Hematopoietic multipotent progenitor cell treated with erythropoietin and hydrocortisone succinate and interleukin-3 and kit ligand, for 6 days (in vitro differentiated cells): Measurements from ENCODE around the gene SPATA20.
A peak's percentile ranks its signal among the peaks of the same experiment; 100 is the strongest.

Source experiments
- DNase-seq: peaks from one replicate; pipeline ENCODE4 v3.0.0-alpha.2; 2015

SPATA20 gene

GRCh38 chr17:50521514-50521913 lies 25.5 kb upstream of the SPATA20 start:
- no peak for DNase-seq

- no peak for DNase-seq
Measured at GRCh38 chr17:50522766-50523165, 24.2 kb upstream of the SPATA20 start.

DNA sequence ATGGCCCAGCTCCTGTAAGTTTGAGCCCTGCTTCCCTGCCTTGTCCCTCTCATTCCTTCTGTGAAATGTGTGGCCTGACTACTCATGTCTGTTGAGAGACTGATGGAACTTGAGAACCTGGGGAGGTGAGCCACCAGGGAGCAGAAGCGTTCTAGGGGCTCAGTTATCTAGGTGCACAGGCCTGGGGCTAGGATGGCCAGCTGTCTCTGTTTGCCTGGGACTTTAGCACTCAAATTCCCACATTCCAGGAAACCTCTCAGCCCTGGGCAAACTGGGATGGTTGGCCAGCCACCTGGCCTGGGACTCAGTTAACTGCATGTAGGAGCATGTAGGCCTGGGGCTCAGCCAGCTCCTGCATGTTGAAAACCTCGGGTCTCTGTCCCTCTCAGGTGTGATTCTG lies 23.8 kb upstream of the SPATA20 start:
- DNase-seq = no peak

GRCh38 chr17:50524838-50525237 lies 22.1 kb upstream of the SPATA20 start:
- no peak for DNase-seq

DNA sequence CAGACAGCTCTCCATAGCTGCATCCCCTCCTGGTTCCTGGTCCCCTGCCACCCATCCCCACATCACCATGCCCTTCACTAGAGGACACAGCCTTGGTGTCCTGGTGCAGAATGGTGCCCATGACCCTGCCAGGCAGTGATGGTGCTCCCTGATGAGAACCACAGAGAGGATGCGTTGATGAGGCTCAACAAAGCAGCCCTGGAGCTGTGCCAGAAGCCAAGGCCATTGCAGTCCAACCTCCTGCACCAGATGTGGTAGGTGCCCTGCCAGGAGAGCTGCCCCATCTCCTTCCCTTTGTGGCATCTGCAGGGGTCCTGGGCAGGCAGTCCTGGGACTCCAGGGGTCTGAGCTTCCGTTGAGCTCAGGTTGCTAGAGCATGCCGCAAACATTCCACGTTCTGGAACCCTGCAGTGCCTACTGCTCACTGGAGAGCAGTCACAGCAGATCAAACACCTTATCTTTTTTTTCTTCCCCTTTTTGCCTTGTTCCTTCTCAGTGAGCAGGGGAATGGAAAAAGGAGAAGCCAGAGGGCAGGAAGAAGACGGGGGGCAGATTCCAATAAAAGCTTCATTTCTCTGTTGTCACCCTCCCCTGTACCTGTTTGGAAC lies 19.7 kb upstream of the SPATA20 start:
- peak; percentile 43 for DNase-seq

GRCh38 chr17:50527949-50528474 lies 19.0 kb upstream of the SPATA20 start:
- DNase-seq = no peak

DNA sequence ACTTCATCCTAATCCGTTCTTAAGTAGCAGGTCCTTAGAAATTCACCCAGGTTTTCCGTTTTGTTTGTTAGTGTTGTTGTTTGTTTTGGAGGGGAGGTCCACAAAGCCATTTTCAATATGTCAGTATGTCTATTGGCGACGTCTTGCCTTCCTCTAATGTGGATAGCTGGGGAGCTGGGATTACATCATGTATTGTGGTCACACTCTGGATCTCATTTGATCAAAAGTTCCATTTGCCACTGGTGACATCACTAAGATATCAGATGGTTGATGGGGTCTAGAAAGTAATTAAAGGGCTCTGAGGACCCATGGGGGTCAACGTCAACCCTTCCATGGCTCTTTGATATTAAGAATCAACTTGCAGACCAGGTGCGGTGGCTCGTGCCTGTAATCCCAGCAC lies 17.1 kb upstream of the SPATA20 start:
- no peak for DNase-seq

DNA sequence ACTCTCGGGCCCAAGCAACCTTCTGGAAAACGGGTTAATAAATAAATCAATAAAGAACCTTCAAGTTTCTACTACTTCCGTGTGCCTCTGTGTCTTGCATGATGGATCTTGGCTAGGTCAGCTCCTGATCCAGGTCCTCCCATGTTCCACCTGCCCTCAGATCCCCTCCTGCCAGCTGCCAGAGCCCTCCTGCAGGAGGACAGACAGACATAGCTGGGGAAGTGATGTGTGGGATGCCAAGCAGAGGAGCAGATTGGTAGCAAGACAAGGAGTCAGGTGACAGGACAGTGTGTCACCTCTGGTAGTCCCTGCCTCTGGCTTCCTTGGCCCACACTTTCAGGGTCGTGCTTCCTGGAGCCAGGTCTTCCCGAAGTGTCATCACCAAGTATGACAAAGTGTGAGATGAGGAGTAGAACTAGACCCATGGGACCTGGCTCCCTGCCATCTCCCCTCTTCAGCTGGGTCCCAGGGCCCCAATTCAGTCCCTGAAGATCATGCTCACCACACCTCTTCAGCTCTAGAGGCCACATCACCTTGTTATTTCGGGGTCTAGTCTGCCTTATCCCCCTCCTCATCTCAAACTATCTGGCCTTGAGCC lies 15.4 kb upstream of the SPATA20 start:
- peak; percentile 39 for DNase-seq

GRCh38 chr17:50532452-50533024 lies 14.4 kb upstream of the SPATA20 start, which contains the start of gene EPN3:
EPN3 (plus strand) TSS chr17:50532735; CDS start chr17:50536557, 3,822 bp downstream.
- peak; percentile 43 for DNase-seq

GRCh38 chr17:50533185-50533584 lies 13.8 kb upstream of the SPATA20 start:
- no peak for DNase-seq

GRCh38 chr17:50533720-50534148 lies 13.2 kb upstream of the SPATA20 start:
- peak; percentile 92 for DNase-seq

- DNase-seq = peak; percentile 83
Measured at GRCh38 chr17:50534222-50534978, 12.6 kb upstream of the SPATA20 start.

DNA sequence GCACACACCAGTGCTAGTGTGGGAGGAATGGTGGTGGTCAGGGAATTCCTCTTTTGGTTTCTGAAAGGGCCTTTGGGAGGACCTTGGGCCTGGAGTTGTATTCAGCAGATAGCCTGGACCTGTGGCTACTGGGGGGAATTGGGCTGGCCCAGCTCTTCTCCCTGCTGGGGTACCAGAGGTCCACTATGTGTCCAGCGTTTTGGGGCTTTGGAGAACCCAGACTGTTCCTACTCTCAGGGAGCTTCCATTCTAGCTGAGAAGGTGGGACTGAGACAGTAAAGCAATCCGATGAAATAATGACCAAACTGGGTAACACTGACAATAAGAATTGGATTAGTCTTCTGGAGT lies 12.0 kb upstream of the SPATA20 start:
- no peak for DNase-seq

DNA sequence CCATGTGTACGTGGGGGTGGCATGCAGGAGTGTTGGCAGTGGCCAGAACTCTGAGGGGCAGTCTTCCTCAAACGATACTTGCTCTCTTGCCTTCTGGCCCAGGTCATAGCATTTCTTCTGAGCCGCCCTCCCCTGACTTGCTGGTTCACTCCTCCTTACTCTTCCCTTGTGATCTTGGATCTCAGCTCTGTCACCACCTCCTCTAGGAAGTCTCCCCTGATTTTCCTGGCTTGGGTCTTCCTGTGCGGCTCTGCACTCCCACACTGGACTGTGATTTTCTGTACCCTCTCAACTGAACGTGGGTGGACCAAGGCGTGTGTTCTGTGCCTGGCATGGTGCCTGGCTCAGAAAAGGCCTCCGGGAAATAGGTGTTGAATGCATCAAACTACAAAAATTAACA lies 11.6 kb upstream of the SPATA20 start:
- DNase-seq = no peak

GRCh38 chr17:50536683-50537646 lies 10.0 kb upstream of the SPATA20 start:
- no peak for DNase-seq

DNA sequence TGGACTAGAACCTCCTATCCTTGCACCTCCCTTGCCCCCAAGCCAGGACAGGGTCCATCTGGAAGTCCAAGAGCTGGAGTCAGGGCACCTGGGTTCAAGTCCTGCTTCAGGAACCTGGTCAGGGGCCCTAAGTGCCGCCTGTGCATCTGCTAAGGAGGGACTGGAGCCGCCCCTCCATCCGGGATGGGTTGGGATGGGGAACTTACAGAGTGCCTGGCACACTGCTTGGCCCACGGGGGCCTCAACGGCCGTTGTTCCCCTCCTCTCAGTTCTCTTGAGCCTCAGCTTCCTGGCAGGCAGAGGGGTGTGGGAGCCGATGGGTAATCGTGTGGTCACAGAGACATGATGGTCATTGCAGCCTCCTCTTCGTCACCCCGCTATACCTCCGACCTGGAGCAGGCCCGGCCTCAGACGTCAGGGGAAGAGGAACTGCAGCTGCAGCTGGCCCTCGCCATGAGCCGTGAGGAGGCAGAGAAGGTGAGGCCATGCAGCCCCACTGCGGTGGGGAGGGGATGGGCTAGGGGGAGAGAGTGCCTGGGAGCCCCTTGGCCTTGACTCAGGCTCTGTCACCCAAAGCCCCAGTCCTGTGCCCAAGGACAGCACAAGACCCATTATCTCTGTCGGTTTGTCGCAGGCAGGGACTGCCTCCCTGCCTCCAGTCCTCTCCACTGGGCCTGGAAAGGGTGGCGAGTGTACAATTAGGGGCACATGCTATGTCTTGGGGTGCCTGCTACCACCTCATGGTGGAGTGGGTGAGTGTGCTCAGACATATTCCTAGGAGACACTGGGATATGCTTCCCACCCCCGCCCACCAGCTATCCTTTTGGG lies 9.0 kb upstream of the SPATA20 start:
- DNase-seq = no peak

DNA sequence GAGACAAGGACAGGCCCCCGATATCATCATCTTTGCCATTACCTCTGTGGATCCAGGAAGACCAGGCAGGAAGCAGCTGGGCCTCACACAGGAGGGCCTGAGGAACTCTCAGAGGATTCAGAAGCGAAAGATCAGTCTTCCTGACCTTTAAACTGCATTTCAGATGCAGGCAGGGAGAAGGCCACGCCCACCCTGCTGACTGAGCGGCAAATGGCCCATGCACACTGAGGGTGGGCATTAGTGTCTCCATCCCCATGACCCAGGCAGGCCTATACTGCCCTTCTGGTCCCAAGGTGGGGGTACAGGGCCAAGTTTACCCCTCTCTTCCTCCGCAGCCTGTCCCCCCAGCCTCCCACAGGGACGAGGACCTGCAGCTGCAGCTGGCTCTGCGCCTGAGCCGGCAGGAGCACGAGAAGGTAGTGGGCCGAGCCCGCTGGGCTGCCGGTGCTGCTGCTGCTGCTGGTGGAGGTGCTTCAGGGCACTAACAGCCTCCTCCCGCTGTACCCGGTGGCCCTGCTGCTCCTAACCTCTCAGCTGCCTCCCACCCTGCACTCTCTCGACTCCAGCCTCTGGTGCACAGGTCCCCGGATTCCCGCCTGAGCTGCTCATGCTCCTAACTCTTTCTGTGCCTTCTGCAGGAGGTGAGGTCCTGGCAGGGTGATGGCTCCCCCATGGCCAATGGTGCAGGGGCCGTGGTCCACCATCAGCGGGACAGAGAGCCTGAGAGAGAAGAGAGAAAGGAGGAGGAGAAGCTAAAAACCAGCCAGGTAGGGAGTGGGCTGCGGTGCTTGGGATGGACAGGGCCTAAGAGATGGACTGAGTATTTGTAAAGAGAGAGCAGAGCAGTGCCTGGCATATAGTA lies 8.2 kb upstream of the SPATA20 start:
- no peak for DNase-seq

DNA sequence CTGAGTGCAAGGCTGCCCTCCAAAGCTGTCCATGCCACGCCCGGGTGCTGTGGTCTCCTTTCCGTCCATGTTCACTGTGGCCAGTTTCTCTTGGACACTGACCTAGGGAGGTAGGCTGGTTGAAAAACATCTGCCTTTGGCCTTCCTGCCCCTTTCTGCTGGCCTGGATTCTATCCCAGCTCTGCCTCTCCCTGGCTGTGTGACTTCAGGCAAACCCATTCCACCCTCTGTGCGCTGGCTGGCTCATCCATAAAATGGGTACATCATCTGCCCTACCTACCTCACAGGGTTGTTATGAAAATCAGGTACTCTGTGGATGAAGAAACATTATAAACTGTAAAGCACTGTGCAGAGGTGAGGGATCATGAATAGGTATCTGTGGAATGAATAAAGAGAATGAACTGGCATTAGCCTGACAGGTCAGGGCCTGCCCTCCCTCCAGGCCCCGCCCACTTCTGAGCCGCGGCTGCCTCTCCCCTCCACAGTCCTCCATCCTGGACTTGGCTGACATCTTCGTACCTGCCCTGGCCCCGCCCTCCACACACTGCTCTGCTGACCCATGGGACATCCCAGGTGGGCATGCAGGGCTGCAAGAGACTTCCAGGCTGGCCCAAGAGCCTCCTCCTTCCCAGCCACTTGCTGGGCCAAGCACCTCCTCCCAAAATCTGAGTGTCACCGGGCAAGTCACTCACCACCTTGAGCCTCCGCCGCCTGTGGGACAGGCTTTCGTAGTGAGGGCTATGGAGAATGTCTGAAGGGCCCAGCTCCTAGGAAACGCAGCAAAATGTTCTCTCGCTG lies 7.0 kb upstream of the SPATA20 start:
- no peak for DNase-seq

DNA sequence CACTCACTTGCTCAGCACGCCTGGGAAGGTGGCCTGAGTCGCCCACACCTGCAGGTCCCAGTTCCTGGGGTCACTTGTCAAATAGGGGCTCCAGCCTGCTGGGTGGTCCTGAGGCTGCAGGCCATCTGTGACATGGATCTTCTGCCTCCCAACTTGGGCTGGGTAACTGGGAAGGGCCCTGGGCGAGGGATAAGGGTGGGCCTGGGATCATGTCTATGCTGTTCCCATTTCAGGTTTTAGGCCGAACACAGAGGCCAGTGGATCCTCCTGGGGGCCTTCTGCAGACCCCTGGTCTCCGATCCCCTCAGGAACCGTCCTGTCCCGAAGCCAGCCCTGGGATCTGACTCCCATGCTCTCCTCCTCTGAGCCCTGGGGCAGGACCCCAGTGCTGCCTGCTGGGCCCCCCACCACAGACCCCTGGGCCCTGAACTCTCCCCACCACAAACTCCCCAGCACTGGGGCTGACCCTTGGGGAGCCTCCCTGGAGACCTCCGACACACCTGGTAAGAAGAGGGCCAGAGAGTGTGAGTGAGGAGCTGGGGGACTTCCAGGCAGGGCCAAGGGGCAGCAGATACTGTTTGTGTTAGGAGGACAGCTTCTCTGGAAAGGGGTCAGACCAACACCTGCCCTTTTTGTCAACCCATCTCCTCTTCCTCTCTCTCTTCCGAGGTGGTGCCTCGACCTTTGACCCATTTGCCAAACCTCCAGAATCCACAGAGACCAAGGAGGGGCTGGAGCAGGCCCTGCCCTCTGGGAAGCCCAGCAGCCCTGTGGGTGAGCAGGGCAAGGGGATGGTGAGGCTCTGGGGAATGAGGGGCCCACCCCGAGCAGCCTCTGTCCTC lies 6.2 kb upstream of the SPATA20 start:
- no peak for DNase-seq
